GM23338 (cell line): ENCODE measurements around the gene COPS6. TPM values are rescaled to one million over a fixed set of nuclear protein-coding genes. Genes with fewer than 3 reads are reported as not detected.
A peak's percentile ranks its signal among the peaks of the same experiment; 100 is the strongest.

Source experiments
- ATAC-seq: fragments of 200-7000 bp; cut with Tn5 transposase; 3 replicates; pipeline ENCODE4 v1.9.1; 2020
- DNase-seq: peaks from one replicate; pipeline ENCODE4 v3.0.0-alpha.2; 2015; ENCODE audit warnings: low spot score
- H2AFZ ChIP-seq: fragments of 200-600 bp; sonication (generic); 2 replicates; pipeline ENCODE4 v1.8.0; 2016; ENCODE audit warnings: antibody characterized with exemption, mild to moderate bottlenecking, moderate library complexity
- H3F3A ChIP-seq: fragments of 200-600 bp; sonication (generic); replicated peaks from 2 replicates; pipeline ENCODE4 v1.8.0; 2017; ENCODE audit warnings: antibody characterized with exemption, mixed run types, low read depth
- H3K27ac ChIP-seq: fragments of 200-600 bp; sonication (generic); 2 replicates; pipeline ENCODE4 v1.6.1; 2016; ENCODE audit warnings: low read depth
- H3K27me3 ChIP-seq: fragments of 200-600 bp; sonication (generic); 2 replicates; pipeline ENCODE4 v1.8.0; 2016; ENCODE audit warnings: mild to moderate bottlenecking, mixed run types, moderate library complexity; ENCODE audit not compliant: insufficient read depth
- H3K36me3 ChIP-seq: fragments of 200-600 bp; sonication (generic); 2 replicates; pipeline ENCODE4 v1.8.0; 2016; ENCODE audit warnings: mild to moderate bottlenecking; ENCODE audit not compliant: insufficient read depth
- H3K4me1 ChIP-seq: fragments of 200-600 bp; sonication (generic); 2 replicates; pipeline ENCODE4 v1.8.0; 2016; ENCODE audit warnings: mild to moderate bottlenecking, moderate library complexity; ENCODE audit not compliant: insufficient read depth
- H3K4me2 ChIP-seq: fragments of 200-600 bp; sonication (generic); 2 replicates; pipeline ENCODE4 v1.7.1; 2017; ENCODE audit warnings: mixed run types
- H3K4me3 ChIP-seq: fragments of 200-600 bp; sonication (generic); 2 replicates; pipeline ENCODE4 v1.6.1; 2016; ENCODE audit warnings: mixed run types
- H3K79me2 ChIP-seq: fragments of 200-600 bp; sonication (generic); replicated peaks from 2 replicates; pipeline ENCODE4 v1.8.0; 2017; ENCODE audit warnings: mild to moderate bottlenecking; ENCODE audit not compliant: insufficient read depth
- H3K9me2 ChIP-seq: fragments of 200-600 bp; sonication (generic); 2 replicates; pipeline ENCODE4 v1.8.0; 2017; ENCODE audit not compliant: insufficient read depth
- H4K20me1 ChIP-seq: fragments of 200-600 bp; sonication (generic); replicated peaks from 2 replicates; pipeline ENCODE4 v1.8.0; 2017; ENCODE audit warnings: mild to moderate bottlenecking; ENCODE audit not compliant: insufficient read depth
- H3K27ac Mint-ChIP-seq: 2 replicates; pipeline ENCODE4 v1.8.0; 2020; ENCODE audit warnings: inconsistent platforms, mild to moderate bottlenecking, moderate library complexity, mixed read lengths
- H3K27me3 Mint-ChIP-seq: 3 replicates; pipeline ENCODE4 v1.8.0; 2022; ENCODE audit warnings: low read depth, mild to moderate bottlenecking, moderate library complexity, mixed read lengths, inconsistent platforms; ENCODE audit not compliant: insufficient read depth, poor library complexity
- H3K36me3 Mint-ChIP-seq: 3 replicates; pipeline ENCODE4 v1.8.0; 2021; ENCODE audit warnings: low read depth, mild to moderate bottlenecking, inconsistent platforms, moderate library complexity, mixed read lengths
- H3K4me1 Mint-ChIP-seq: 3 replicates; pipeline ENCODE4 v1.8.0; 2020; ENCODE audit warnings: mild to moderate bottlenecking, inconsistent platforms, mixed read lengths
- H3K4me3 Mint-ChIP-seq: 3 replicates; pipeline ENCODE4 v1.8.0; 2021; ENCODE audit warnings: moderate library complexity, mild to moderate bottlenecking, inconsistent platforms, mixed read lengths
- H3K9me3 Mint-ChIP-seq: 3 replicates; pipeline ENCODE4 v1.8.0; 2020; ENCODE audit warnings: moderate library complexity, mild to moderate bottlenecking, inconsistent platforms, mixed read lengths
- CREB1 ChIP-seq: fragments of 250-450 bp; sonication (Bioruptor Pico); IDR thresholded peaks from 2 replicates; pipeline ENCODE4 v1.5.0; 2020; ENCODE audit warnings: low read depth, mild to moderate bottlenecking, moderate library complexity
- CTCF ChIP-seq, 2 experiments: fragments of 200-600 bp in 1 of 2; sonication (generic) in 1 of 2; conservative IDR thresholded peaks; 2 replicates each; pipeline versions ENCODE4 v1.5.1 to v1.6.1; 2016 to 2017; ENCODE audit warnings: antibody characterized with exemption in 2 of 2, low read depth in 2 of 2, mild to moderate bottlenecking in 2 of 2, moderate library complexity in 1 of 2
- EZH2phosphoT487 ChIP-seq: fragments of 200-600 bp; sonication (generic); IDR thresholded peaks from one replicate; pipeline ENCODE4 v1.8.1; 2018; ENCODE audit warnings: antibody characterized with exemption; ENCODE audit not compliant: unreplicated experiment
- NANOG ChIP-seq: IDR thresholded peaks from 2 replicates; pipeline ENCODE4 v1.6.1; 2016; ENCODE audit warnings: antibody characterized with exemption, borderline replicate concordance
- POLR2AphosphoS5 ChIP-seq: IDR thresholded peaks from 2 replicates; pipeline ENCODE4 v1.6.1; 2016; ENCODE audit warnings: antibody characterized with exemption, low read depth
- REST ChIP-seq: IDR thresholded peaks from one replicate; pipeline ENCODE4 v1.6.1; 2018; ENCODE audit warnings: antibody characterized with exemption; ENCODE audit not compliant: unreplicated experiment
- polyA plus RNA-seq: library from polyadenylated mRNA; unstranded; fragments of >200 nt; fragmentation: Nextera tagmentation; extraction: Ambion mirVana; gene quantifications from 2 replicates; pipeline ENCODE4 v1.2.1, GENCODE V29; 2016
- total RNA-seq: library from RNA; depleted of rRNA; stranded (reverse); fragments of >200 nt; shearing (Covaris generic); gene quantifications from 2 replicates; pipeline ENCODE4 v1.2.3, GENCODE V29; 2014

COPS6 gene
- total and polyA plus RNA-seq, 2 experiments from 2014 or later: 89.8 to 198 TPM

- no peaks in the 10 kb centered on the region for H3K27me3 ChIP-seq
- H3K36me3 ChIP-seq: no peaks in the 10 kb centered on the region
- no peaks in the 10 kb centered on the region; the same call in 1 of the 2 replicates for H4K20me1 ChIP-seq
- Mint-ChIP-seq H3K27me3 (peaks cover 14% of the 10 kb centered on the region), H3K9me3 (no peaks in the 10 kb centered on the region; the same call in 2 of the 3 replicates), H3K4me1 (peaks cover 8% of the 10 kb centered on the region; the same call in 2 of the 3 replicates), H3K4me3 (peak overlapping the region; percentile 94), H3K36me3 (peaks cover 26% of the 10 kb centered on the region), H3K27ac (peak overlapping the region; percentile 99)
- H3K4me1 ChIP-seq: peaks cover 8% of the 10 kb centered on the region
- H2AFZ ChIP-seq: peak overlapping the region; percentile 91; the same call in 1 of the 2 replicates
- H3F3A ChIP-seq: peaks cover 16% of the 10 kb centered on the region; the same call in 1 of the 2 replicates
- H3K4me2 ChIP-seq: peak overlapping the region; percentile 83
- no peak; the same call in 1 of the 3 replicates for ATAC-seq
- DNase-seq: peak; percentile 73
- peaks cover 7% of the 10 kb centered on the region for H3K79me2 ChIP-seq
- no peaks in the 10 kb centered on the region for H3K9me2 ChIP-seq
- peak overlapping the region; percentile 88 for H3K4me3 ChIP-seq
- H3K27ac ChIP-seq: peak overlapping the region; percentile 83
- no peak for TF ChIP-seq NANOG
- no peak for TF ChIP-seq CTCF (conservative IDR thresholded peaks at IDR 0.05; ENCODE audit: low read depth in 2 of 2)
- TF ChIP-seq REST: no peak
- TF ChIP-seq EZH2phosphoT487: no peak
Measured at GRCh38 chr7:100118388-100119071, 29.8 kb downstream of the COPS6 start.

GRCh38 chr7:100119072-100119969 lies 30.6 kb downstream of the COPS6 start, which contains the start of the genes CNPY4 and TAF6:
TSS of gene CNPY4 (plus strand) at chr7:100119634. CDS start at chr7:100119745, 111 bp downstream.
TSS of gene TAF6 (minus strand) at chr7:100119358. CDS start at chr7:100114209, 5,149 bp downstream.
- H3K4me1 Mint-ChIP-seq: peaks cover 8% of the 10 kb centered on the region; the same call in 2 of the 3 replicates

More at GRCh38 chr7:100119072-100119969, 30.6 kb downstream of the COPS6 start, which contains the start of the genes CNPY4 and TAF6:
- Mint-ChIP-seq H3K9me3 (no peaks in the 10 kb centered on the region; the same call in 2 of the 3 replicates), H3K27ac (peak within 1 kb of the TSS; percentile 99), H3K4me3 (peak within 1 kb of the TSS; percentile 94), H3K27me3 (peaks cover 14% of the 10 kb centered on the region), H3K36me3 (peaks cover 19% of the 10 kb centered on the region; the same call in 2 of the 3 replicates)
- Histone ChIP-seq H3F3A (peaks cover 18% of the 10 kb centered on the region; the same call in 1 of the 2 replicates), H3K27ac (peak within 1 kb of the TSS; percentile 83), H3K4me3 (peak within 1 kb of the TSS; percentile 88), H3K4me2 (peak within 1 kb of the TSS; percentile 83), H3K9me2 (no peaks in the 10 kb centered on the region), H3K27me3 (no peaks in the 10 kb centered on the region), H3K4me1 (peaks cover 8% of the 10 kb centered on the region), H4K20me1 (no peaks in the 10 kb centered on the region; the same call in 1 of the 2 replicates), H2AFZ (peak within 1 kb of the TSS; percentile 91), H3K36me3 (no peaks in the 10 kb centered on the region), H3K79me2 (peaks cover 7% of the 10 kb centered on the region)
- DNase-seq: peak; percentile 98
- TF ChIP-seq NANOG (no peak), POLR2AphosphoS5 (peak; percentile 67), CREB1 (peak; percentile 69)
- peak; percentile 81 for ATAC-seq
